ENCODE measurements around the gene CD27. TPM values are rescaled to one million over a fixed set of nuclear protein-coding genes. Genes with fewer than 3 reads are reported as not detected.

The CD27 gene
- total and polyA plus RNA-seq, 9 of the 15 experiments (the other 6 are each of a cell fraction or from before 2014, with no cell fraction given): 0.24 TPM; not detected in 8

DNA sequence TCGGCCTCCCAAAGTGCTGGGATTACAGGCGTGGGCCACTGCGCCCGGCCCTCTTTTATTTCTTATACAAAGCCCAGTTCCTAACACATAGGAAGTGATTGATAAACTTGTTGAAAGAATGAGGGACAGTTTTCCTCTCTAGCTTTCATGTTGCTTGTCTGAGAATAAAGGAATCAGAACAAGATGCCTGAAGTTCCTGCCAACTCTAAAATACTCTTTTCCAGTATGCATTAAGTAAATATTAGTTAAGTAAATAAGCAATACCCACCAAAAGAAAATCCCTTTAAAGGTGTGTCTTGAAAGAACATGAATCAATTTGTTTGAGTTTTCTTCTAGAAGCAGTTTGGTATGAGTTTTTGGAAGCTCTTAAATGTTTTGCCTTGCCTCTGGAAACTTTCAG is 24.4 kb upstream of the CD27 start:
- BruUV-seq (replicated peaks): no TSS peak
- ChIA-PET CTCF (ENCODE audit: low intra/inter-chr PET ratio) (no interaction called here), POLR2A (interaction anchor here (0.5 to 0.6 kb wide), 3 partner anchors 29 to 938 kb away, joined by 3 read pairs; partner anchors contain the start of gene GAPDH)
- H3K9me3 ChIP-seq (replicated peaks; ENCODE audit: control insufficient read depth, insufficient read depth, low read depth, low read length): no peaks in the 10 kb centered on the region
- FAIRE-seq (no peak), DNase-seq (ENCODE audit: extremely low read depth in 1 of 4, low spot score in 3 of 4) (no peak), ATAC-seq (no peak)
- intact Hi-C loops (cut with micrococcal nuclease) (loop anchor here (5.0 kb wide), 1 partner anchor 93 kb away; no protein-coding TSS in a partner anchor), in situ Hi-C loops (cut with MboI) (loop anchor here (5.0 kb wide), 1 partner anchor 42 kb away; no protein-coding TSS in a partner anchor)
- H3K4me3 ChIP-seq: no peak overlapping the region
- H3K4me2 ChIP-seq (ENCODE audit: insufficient read depth, low read length): no peak overlapping the region
- peaks cover 2 to 5% of the 10 kb centered on the region in 2 experiments; a peak in 4 of 5 replicates for H3K4me1 ChIP-seq (replicated peaks in 1 of 2; ENCODE audit: control insufficient read depth in 2 of 2, insufficient read depth in 2 of 2, low read length in 2 of 2)
- H3K27me3 ChIP-seq (ENCODE audit: control insufficient read depth in 2 of 2, insufficient read depth in 2 of 2, low read length in 2 of 2): no peaks in the 10 kb centered on the region
- no peaks in the 10 kb centered on the region for H3K9me1 ChIP-seq (ENCODE audit: control insufficient read depth, insufficient read depth, low read length)
- H3K9ac ChIP-seq (ENCODE audit: insufficient read depth in 1 of 2, low read depth in 2 of 2, low read length in 2 of 2): no peak overlapping the region
- no peaks in the 10 kb centered on the region for H3K36me3 ChIP-seq (ENCODE audit: control insufficient read depth, insufficient read depth, low read length)
- no peaks in the 10 kb centered on the region for H3K79me2 ChIP-seq (ENCODE audit: control insufficient read depth, insufficient read depth, low read length)
- H3K27ac ChIP-seq (ENCODE audit: extremely low read depth, low read depth, low read length): no peak overlapping the region
- no peaks in the 10 kb centered on the region for H4K20me1 ChIP-seq (replicated peaks; ENCODE audit: control insufficient read depth, insufficient read depth, low read length)
- H2AFZ ChIP-seq (ENCODE audit: low read depth, low read length): no peak overlapping the region
- 59% methylated on average over 3 of the region's 4 CpGs for WGBS (ENCODE audit: insufficient coverage, low coverage, missing lambda C conversion rate)
- TF ChIP-seq, protein P1, sequence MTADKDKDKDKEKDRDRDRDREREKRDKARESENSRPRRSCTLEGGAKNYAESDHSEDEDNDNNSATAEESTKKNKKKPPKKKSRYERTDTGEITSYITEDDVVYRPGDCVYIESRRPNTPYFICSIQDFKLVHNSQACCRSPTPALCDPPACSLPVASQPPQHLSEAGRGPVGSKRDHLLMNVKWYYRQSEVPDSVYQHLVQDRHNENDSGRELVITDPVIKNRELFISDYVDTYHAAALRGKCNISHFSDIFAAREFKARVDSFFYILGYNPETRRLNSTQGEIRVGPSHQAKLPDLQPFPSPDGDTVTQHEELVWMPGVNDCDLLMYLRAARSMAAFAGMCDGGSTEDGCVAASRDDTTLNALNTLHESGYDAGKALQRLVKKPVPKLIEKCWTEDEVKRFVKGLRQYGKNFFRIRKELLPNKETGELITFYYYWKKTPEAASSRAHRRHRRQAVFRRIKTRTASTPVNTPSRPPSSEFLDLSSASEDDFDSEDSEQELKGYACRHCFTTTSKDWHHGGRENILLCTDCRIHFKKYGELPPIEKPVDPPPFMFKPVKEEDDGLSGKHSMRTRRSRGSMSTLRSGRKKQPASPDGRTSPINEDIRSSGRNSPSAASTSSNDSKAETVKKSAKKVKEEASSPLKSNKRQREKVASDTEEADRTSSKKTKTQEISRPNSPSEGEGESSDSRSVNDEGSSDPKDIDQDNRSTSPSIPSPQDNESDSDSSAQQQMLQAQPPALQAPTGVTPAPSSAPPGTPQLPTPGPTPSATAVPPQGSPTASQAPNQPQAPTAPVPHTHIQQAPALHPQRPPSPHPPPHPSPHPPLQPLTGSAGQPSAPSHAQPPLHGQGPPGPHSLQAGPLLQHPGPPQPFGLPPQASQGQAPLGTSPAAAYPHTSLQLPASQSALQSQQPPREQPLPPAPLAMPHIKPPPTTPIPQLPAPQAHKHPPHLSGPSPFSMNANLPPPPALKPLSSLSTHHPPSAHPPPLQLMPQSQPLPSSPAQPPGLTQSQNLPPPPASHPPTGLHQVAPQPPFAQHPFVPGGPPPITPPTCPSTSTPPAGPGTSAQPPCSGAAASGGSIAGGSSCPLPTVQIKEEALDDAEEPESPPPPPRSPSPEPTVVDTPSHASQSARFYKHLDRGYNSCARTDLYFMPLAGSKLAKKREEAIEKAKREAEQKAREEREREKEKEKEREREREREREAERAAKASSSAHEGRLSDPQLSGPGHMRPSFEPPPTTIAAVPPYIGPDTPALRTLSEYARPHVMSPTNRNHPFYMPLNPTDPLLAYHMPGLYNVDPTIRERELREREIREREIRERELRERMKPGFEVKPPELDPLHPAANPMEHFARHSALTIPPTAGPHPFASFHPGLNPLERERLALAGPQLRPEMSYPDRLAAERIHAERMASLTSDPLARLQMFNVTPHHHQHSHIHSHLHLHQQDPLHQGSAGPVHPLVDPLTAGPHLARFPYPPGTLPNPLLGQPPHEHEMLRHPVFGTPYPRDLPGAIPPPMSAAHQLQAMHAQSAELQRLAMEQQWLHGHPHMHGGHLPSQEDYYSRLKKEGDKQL (CRISPR knock-in tag; IDR thresholded peaks at IDR 0.05; ENCODE audit: borderline replicate concordance): no peak
- TF ChIP-seq ZNF165 (CRISPR knock-in tag; IDR thresholded peaks at IDR 0.05; ENCODE audit: borderline replicate concordance): no peak
- TF ChIP-seq ELF4 (CRISPR knock-in tag; IDR thresholded peaks at IDR 0.05): no peak
- TF ChIP-seq, protein P2, sequence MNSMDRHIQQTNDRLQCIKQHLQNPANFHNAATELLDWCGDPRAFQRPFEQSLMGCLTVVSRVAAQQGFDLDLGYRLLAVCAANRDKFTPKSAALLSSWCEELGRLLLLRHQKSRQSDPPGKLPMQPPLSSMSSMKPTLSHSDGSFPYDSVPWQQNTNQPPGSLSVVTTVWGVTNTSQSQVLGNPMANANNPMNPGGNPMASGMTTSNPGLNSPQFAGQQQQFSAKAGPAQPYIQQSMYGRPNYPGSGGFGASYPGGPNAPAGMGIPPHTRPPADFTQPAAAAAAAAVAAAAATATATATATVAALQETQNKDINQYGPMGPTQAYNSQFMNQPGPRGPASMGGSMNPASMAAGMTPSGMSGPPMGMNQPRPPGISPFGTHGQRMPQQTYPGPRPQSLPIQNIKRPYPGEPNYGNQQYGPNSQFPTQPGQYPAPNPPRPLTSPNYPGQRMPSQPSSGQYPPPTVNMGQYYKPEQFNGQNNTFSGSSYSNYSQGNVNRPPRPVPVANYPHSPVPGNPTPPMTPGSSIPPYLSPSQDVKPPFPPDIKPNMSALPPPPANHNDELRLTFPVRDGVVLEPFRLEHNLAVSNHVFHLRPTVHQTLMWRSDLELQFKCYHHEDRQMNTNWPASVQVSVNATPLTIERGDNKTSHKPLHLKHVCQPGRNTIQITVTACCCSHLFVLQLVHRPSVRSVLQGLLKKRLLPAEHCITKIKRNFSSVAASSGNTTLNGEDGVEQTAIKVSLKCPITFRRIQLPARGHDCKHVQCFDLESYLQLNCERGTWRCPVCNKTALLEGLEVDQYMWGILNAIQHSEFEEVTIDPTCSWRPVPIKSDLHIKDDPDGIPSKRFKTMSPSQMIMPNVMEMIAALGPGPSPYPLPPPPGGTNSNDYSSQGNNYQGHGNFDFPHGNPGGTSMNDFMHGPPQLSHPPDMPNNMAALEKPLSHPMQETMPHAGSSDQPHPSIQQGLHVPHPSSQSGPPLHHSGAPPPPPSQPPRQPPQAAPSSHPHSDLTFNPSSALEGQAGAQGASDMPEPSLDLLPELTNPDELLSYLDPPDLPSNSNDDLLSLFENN (IDR thresholded peaks at IDR 0.05; ENCODE audit: low read depth in 2 of 2, low read length in 2 of 2): no peak
- TF ChIP-seq MYNN (IDR thresholded peaks at IDR 0.05): no peak
- no peak for TF ChIP-seq MYNN (CRISPR knock-in tag; IDR thresholded peaks at IDR 0.05)
- TF ChIP-seq, protein P3, sequence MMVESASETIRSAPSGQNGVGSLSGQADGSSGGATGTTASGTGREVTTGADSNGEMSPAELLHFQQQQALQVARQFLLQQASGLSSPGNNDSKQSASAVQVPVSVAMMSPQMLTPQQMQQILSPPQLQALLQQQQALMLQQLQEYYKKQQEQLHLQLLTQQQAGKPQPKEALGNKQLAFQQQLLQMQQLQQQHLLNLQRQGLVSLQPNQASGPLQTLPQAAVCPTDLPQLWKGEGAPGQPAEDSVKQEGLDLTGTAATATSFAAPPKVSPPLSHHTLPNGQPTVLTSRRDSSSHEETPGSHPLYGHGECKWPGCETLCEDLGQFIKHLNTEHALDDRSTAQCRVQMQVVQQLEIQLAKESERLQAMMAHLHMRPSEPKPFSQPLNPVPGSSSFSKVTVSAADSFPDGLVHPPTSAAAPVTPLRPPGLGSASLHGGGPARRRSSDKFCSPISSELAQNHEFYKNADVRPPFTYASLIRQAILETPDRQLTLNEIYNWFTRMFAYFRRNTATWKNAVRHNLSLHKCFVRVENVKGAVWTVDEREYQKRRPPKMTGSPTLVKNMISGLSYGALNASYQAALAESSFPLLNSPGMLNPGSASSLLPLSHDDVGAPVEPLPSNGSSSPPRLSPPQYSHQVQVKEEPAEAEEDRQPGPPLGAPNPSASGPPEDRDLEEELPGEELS (CRISPR knock-in tag; IDR thresholded peaks at IDR 0.05; ENCODE audit: borderline replicate concordance): no peak
- TF ChIP-seq, protein P4, sequence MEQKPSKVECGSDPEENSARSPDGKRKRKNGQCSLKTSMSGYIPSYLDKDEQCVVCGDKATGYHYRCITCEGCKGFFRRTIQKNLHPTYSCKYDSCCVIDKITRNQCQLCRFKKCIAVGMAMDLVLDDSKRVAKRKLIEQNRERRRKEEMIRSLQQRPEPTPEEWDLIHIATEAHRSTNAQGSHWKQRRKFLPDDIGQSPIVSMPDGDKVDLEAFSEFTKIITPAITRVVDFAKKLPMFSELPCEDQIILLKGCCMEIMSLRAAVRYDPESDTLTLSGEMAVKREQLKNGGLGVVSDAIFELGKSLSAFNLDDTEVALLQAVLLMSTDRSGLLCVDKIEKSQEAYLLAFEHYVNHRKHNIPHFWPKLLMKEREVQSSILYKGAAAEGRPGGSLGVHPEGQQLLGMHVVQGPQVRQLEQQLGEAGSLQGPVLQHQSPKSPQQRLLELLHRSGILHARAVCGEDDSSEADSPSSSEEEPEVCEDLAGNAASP (IDR thresholded peaks at IDR 0.05): no peak
- no peak for TF ChIP-seq MAZ (CRISPR knock-in tag; conservative IDR thresholded peaks at IDR 0.05 in 1 of 2, IDR thresholded peaks at IDR 0.05 in 1 of 2)

All from K562 (cell line).